Measurements from ENCODE around the gene CCDC57. TPM values are rescaled to one million over a fixed set of nuclear protein-coding genes. Genes with fewer than 3 reads are reported as not detected.

The CCDC57 gene
- total and polyA plus RNA-seq, 2 of the 4 experiments (the other 2 are of a cell fraction): 7.3 to 31.3 TPM

GRCh38 chr17:82094931-82095776, 117.5 kb downstream of the CCDC57 start:
- H2AK9ac ChIP-seq (replicated peaks; ENCODE audit: low read depth, low read length, poor library complexity): no peak overlapping the region
- 98% methylated on average over 21 of the region's 37 CpGs; no CpG with 5 or more reads in 1 of the 2 experiments for WGBS, 2 experiments (ENCODE audit: extremely low coverage in 2 of 2, insufficient read length in 1 of 2)
- peaks cover 13% of the 10 kb centered on the region for H3K4me1 ChIP-seq (ENCODE audit: control insufficient read depth, insufficient read depth, low read length)
- no peak overlapping the region for H2BK20ac ChIP-seq (ENCODE audit: low read depth, low read length)
- H3K9me1 ChIP-seq (ENCODE audit: insufficient read depth, low read length): no peaks in the 10 kb centered on the region; the same call in 1 of the 2 replicates
- no peak overlapping the region for H2AFZ ChIP-seq (replicated peaks; ENCODE audit: low read length, poor library complexity)
- no peak overlapping the region for H4K8ac ChIP-seq (ENCODE audit: low read depth in 2 of 2, low read length in 2 of 2)
- H3K56ac ChIP-seq (ENCODE audit: extremely low read depth, insufficient read depth, low read length): no peak overlapping the region
- H2BK120ac ChIP-seq (ENCODE audit: low read depth, low read length): no peak overlapping the region
- no peak overlapping the region for H2BK5ac ChIP-seq (ENCODE audit: low read depth, low read length, poor library complexity, severe bottlenecking)
- H3K27me3 ChIP-seq (ENCODE audit: control insufficient read depth, insufficient read depth, low read length): no peaks in the 10 kb centered on the region
- H2BK15ac ChIP-seq (ENCODE audit: low read depth, low read length): no peak overlapping the region
- ChIA-PET CTCF (no interaction called here), POLR2A (ENCODE audit: unreplicated experiment) (no interaction called here)
- no peak overlapping the region for H3K4me2 ChIP-seq (ENCODE audit: low read depth, low read length)
- dilution Hi-C loops (cut with HindIII; ENCODE audit: low sequenced_read_pairs, unreplicated experiment): no loop called here
- H3K27ac ChIP-seq (ENCODE audit: insufficient read depth, low read length): no peak overlapping the region
- H3K79me1 ChIP-seq (ENCODE audit: low read depth in 1 of 2, low read length in 2 of 2): peaks cover 0 to 50% of the 10 kb centered on the region in 2 experiments
- H4K20me1 ChIP-seq (ENCODE audit: insufficient read depth, low read length): peaks cover 31% of the 10 kb centered on the region
- in situ Hi-C loops (cut with MboI; ENCODE audit: low sequenced_read_pairs): no loop called here
- H4K5ac ChIP-seq (ENCODE audit: low read depth, low read length): no peak overlapping the region
- TF ChIP-seq, protein P1, sequence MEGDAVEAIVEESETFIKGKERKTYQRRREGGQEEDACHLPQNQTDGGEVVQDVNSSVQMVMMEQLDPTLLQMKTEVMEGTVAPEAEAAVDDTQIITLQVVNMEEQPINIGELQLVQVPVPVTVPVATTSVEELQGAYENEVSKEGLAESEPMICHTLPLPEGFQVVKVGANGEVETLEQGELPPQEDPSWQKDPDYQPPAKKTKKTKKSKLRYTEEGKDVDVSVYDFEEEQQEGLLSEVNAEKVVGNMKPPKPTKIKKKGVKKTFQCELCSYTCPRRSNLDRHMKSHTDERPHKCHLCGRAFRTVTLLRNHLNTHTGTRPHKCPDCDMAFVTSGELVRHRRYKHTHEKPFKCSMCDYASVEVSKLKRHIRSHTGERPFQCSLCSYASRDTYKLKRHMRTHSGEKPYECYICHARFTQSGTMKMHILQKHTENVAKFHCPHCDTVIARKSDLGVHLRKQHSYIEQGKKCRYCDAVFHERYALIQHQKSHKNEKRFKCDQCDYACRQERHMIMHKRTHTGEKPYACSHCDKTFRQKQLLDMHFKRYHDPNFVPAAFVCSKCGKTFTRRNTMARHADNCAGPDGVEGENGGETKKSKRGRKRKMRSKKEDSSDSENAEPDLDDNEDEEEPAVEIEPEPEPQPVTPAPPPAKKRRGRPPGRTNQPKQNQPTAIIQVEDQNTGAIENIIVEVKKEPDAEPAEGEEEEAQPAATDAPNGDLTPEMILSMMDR (conservative IDR thresholded peaks at IDR 0.05; ENCODE audit: low read depth, low read length): no peak
- TF ChIP-seq ELK1 (IDR thresholded peaks at IDR 0.05; ENCODE audit: borderline replicate concordance, low read depth, low read length): no peak
- TF ChIP-seq RFX5 (IDR thresholded peaks at IDR 0.05; ENCODE audit: low read depth, low read length): no peak
- TF ChIP-seq SMC3 (IDR thresholded peaks at IDR 0.05; ENCODE audit: low read depth, low read length): no peak
- no peak for TF ChIP-seq RCOR1 (IDR thresholded peaks at IDR 0.05; ENCODE audit: insufficient replicate concordance, low read length)
- H3K18ac ChIP-seq (ENCODE audit: low read depth, low read length): no peak overlapping the region
- no peak overlapping the region for H2AK5ac ChIP-seq (ENCODE audit: low read depth, low read length)
- H3K36me3 ChIP-seq (ENCODE audit: control insufficient read depth, insufficient read depth, low read length): peaks cover 49% of the 10 kb centered on the region
- no peak overlapping the region for H3K4me3 ChIP-seq (ENCODE audit: insufficient read depth, low read depth, low read length)
- no peaks in the 10 kb centered on the region for H3K9me3 ChIP-seq (ENCODE audit: control insufficient read depth, insufficient read depth, low read length)
- no peak overlapping the region for H3K14ac ChIP-seq (replicated peaks; ENCODE audit: low read depth, low read length)
- H4K91ac ChIP-seq (ENCODE audit: insufficient read depth, low read depth, low read length): no peak overlapping the region
- ATAC-seq (ENCODE audit: low read depth) (no peak), DNase-seq (no peak)
- H3K4ac ChIP-seq (ENCODE audit: low read depth, low read length): no peak overlapping the region
- no peak overlapping the region for H3K23ac ChIP-seq (ENCODE audit: low read depth, low read length)
- BruUV-seq (replicated peaks): no TSS peak
- H3K9ac ChIP-seq (ENCODE audit: low read depth, low read length): no peak overlapping the region
- intact Hi-C loops (cut with micrococcal nuclease): no loop called here

All from IMR-90 (cell line).